HCT116 (cell line): Measurements from ENCODE around the gene HOMER2. TPM values are rescaled to one million over a fixed set of nuclear protein-coding genes. Genes with fewer than 3 reads are reported as not detected.

Experiments
- ATAC-seq: fragments of 200-7000 bp; cut with Tn5 transposase; 2 replicates; pipeline ENCODE4 v1.9.1; 2020; ENCODE audit warnings: mild to moderate bottlenecking, moderate library complexity
- BruUV-seq: library from RNA; stranded (reverse); fragments of 400-500 nt; replicated peaks from 2 replicates; lab custom pipeline; 2021; lab: Mats Ljungman, UMichigan
- CTCF ChIA-PET: fragments of 300-600 bp; sonication (Branson Sonifier 250); formaldehyde crosslinking; loops from one replicate; lab custom pipeline; 2021; ENCODE audit warnings: antibody characterized with exemption; lab: Charles Lee
- POLR2A ChIA-PET: fragments of 300-600, 350-600 bp; sonication (Branson Sonifier 250); formaldehyde crosslinking; loops from one replicate; lab custom pipeline; 2021; ENCODE audit warnings: antibody characterized with exemption; lab: Charles Lee
- RAD21 ChIA-PET, 2 experiments: fragments of 300-600 bp; sonication (Branson Sonifier 250); formaldehyde crosslinking; loops; one replicate each; lab custom pipeline; 2023; ENCODE audit warnings: low total read pairs in 2 of 2; ENCODE audit not compliant: uncharacterized antibody in 2 of 2, unreplicated experiment in 2 of 2, low non-redundant PET in 1 of 2; lab: Charles Lee
- DNase-seq: peaks from one replicate; pipeline ENCODE4 v3.0.0-alpha.2; 2010; ENCODE audit warnings: low read depth, low spot score
- H2AFZ ChIP-seq: fragments of 200-600 bp; shearing (Covaris generic), sonication (generic); 2 replicates; pipeline ENCODE4 v1.6.1; 2017; ENCODE audit warnings: low read depth, mixed run types, mixed read lengths, antibody characterized with exemption, low read length; ENCODE audit not compliant: poor library complexity, severe bottlenecking
- H3K27ac ChIP-seq: 2 replicates; pipeline ENCODE4 v1.5.1; 2012; ENCODE audit warnings: low read depth, low read length
- H3K27me3 ChIP-seq: fragments of 200-600 bp; sonication (generic); 2 replicates; pipeline ENCODE4 v1.6.1; 2016; ENCODE audit warnings: mixed run types, low read length, mixed read lengths; ENCODE audit not compliant: insufficient read depth
- H3K36me3 ChIP-seq, 2 experiments: fragments of 200-500 bp in 1 of 2; fragments of 200-600 bp in 1 of 2; sonication (Bioruptor generic) in 1 of 2; sonication (generic) in 1 of 2; 2 replicates each; pipeline versions ENCODE4 v1.5.1 to v1.6.1; 2014 to 2016; ENCODE audit warnings: low read length in 2 of 2, inconsistent platforms in 1 of 2, mixed read lengths in 1 of 2, mixed run types in 1 of 2; ENCODE audit not compliant: insufficient read depth in 2 of 2, control insufficient read depth in 1 of 2
- H3K4me1 ChIP-seq, 2 experiments: fragments of 200-600 bp in 1 of 2; sonication (generic) in 1 of 2; 2 replicates each; pipeline versions ENCODE4 v1.5.1 to v1.6.1; 2012 to 2017; ENCODE audit warnings: low read length in 2 of 2, inconsistent platforms in 1 of 2, mild to moderate bottlenecking in 1 of 2, mixed read lengths in 1 of 2, mixed run types in 1 of 2, moderate library complexity in 1 of 2; ENCODE audit not compliant: insufficient read depth in 2 of 2, control insufficient read depth in 1 of 2
- H3K4me2 ChIP-seq: fragments of 200-600 bp; sonication (generic); 2 replicates; pipeline ENCODE4 v1.6.1; 2017; ENCODE audit warnings: mixed run types, low read length, mixed read lengths
- H3K4me3 ChIP-seq, 2 experiments: fragments of 200-600 bp in 1 of 2; sonication (generic) in 1 of 2; replicated peaks in 1 of 2; 2 replicates each; pipeline ENCODE4 v1.5.1; 2011 to 2016; ENCODE audit warnings: low read length in 2 of 2, control low read depth in 1 of 2, low read depth in 1 of 2, mild to moderate bottlenecking in 1 of 2, mixed read lengths in 1 of 2, mixed run types in 1 of 2
- H3K79me2 ChIP-seq: fragments of 200-600 bp; sonication (generic); 2 replicates; pipeline ENCODE4 v1.6.1; 2017; ENCODE audit warnings: mild to moderate bottlenecking, mixed run types, low read length, moderate library complexity, mixed read lengths; ENCODE audit not compliant: insufficient read depth
- H3K9ac ChIP-seq: fragments of 200-600 bp; sonication (generic); 2 replicates; pipeline ENCODE4 v1.6.1; 2016; ENCODE audit warnings: low read length, mixed read lengths
- H3K9me2 ChIP-seq: fragments of 200-600 bp; sonication (generic), shearing (Covaris generic); 2 replicates; pipeline ENCODE4 v1.6.1; 2017; ENCODE audit warnings: mixed run types, mild to moderate bottlenecking, moderate library complexity; ENCODE audit not compliant: insufficient read depth
- H3K9me3 ChIP-seq, 2 experiments: fragments of 200-500 bp in 1 of 2; fragments of 200-600 bp in 1 of 2; sonication (Bioruptor generic) in 1 of 2; sonication (generic) in 1 of 2; 2 replicates each; pipeline ENCODE4 v1.6.1; 2014 to 2017; ENCODE audit warnings: low read length in 2 of 2, mixed read lengths in 2 of 2, inconsistent platforms in 1 of 2, low read depth in 1 of 2, mild to moderate bottlenecking in 1 of 2, mixed run types in 1 of 2, moderate library complexity in 1 of 2; ENCODE audit not compliant: control insufficient read depth in 1 of 2, insufficient read depth in 1 of 2
- H4K20me1 ChIP-seq: fragments of 200-600 bp; sonication (generic), shearing (Covaris generic); 2 replicates; pipeline ENCODE4 v1.6.1; 2017; ENCODE audit warnings: mixed run types, mild to moderate bottlenecking, moderate library complexity; ENCODE audit not compliant: insufficient read depth
- CBX3 ChIP-seq: IDR thresholded peaks from 2 replicates; pipeline ENCODE4 v1.6.1; 2012; ENCODE audit warnings: low read depth
- CEBPB ChIP-seq: IDR thresholded peaks from 2 replicates; pipeline ENCODE4 v1.6.1; 2012; ENCODE audit warnings: low read depth
- ELF1 ChIP-seq: IDR thresholded peaks from 2 replicates; pipeline ENCODE4 v1.6.1; 2012; ENCODE audit warnings: low read depth, borderline replicate concordance
- FOSL1 ChIP-seq: IDR thresholded peaks from 2 replicates; pipeline ENCODE4 v1.6.1; 2012; ENCODE audit warnings: low read depth
- JUND ChIP-seq: IDR thresholded peaks from 2 replicates; pipeline ENCODE4 v1.6.1; 2012
- POLR2A ChIP-seq: IDR thresholded peaks from 2 replicates; pipeline ENCODE4 v1.7.0; 2011; ENCODE audit warnings: borderline replicate concordance; ENCODE audit not compliant: insufficient read depth, insufficient read length; ENCODE audit errors: extremely low read depth
- POLR2AphosphoS5 ChIP-seq: IDR thresholded peaks from 2 replicates; pipeline ENCODE4 v1.6.1; 2011; ENCODE audit warnings: mild to moderate bottlenecking, low read depth, low read length, moderate library complexity
- RAD21 ChIP-seq: IDR thresholded peaks from 2 replicates; pipeline ENCODE4 v1.6.1; 2012; ENCODE audit warnings: low read depth, mild to moderate bottlenecking
- SIN3A ChIP-seq: IDR thresholded peaks from 2 replicates; pipeline ENCODE4 v1.6.1; 2012; ENCODE audit warnings: low read depth
- TCF7L2 ChIP-seq: IDR thresholded peaks from 2 replicates; pipeline ENCODE4 v1.7.0; 2011; ENCODE audit warnings: borderline replicate concordance, inconsistent platforms; ENCODE audit not compliant: insufficient read depth, insufficient read length; ENCODE audit errors: extremely low read depth
- intact Hi-C: fragments of 100-400 bp; cut with micrococcal nuclease; formaldehyde crosslinking; loops from 2 replicates; pipeline ENCODE4 v1.10.0; 2022
- total RNA-seq: library from RNA; stranded (reverse); gene quantifications from one replicate; pipeline ENCODE4 v1.2.1, GENCODE V29; 2021; ENCODE audit not compliant: unreplicated experiment
- TF ChIP-seq, protein P1 (sequence below): IDR thresholded peaks from 2 replicates; pipeline ENCODE4 v1.6.1; 2011; ENCODE audit warnings: mild to moderate bottlenecking, low read length, moderate library complexity; ENCODE audit not compliant: insufficient replicate concordance; ENCODE audit errors: extremely low read depth
- TF ChIP-seq, protein P2 (sequence below), 3 experiments: fragments of 200-600 bp in 1 of 3; sonication (generic) in 1 of 3; IDR thresholded peaks in 2 of 3; conservative IDR thresholded peaks in 1 of 3; 2 replicates each; pipeline ENCODE4 v1.5.1; 2012 to 2017; ENCODE audit warnings: low read depth in 2 of 3, low read length in 2 of 3, antibody characterized with exemption in 1 of 3, borderline replicate concordance in 1 of 3, control low read depth in 1 of 3, mild to moderate bottlenecking in 1 of 3, mixed read lengths in 1 of 3, mixed run types in 1 of 3, moderate library complexity in 1 of 3; ENCODE audit not compliant: insufficient read depth in 1 of 3
- TF ChIP-seq, protein P3 (sequence below): IDR thresholded peaks from 2 replicates; pipeline ENCODE4 v1.6.1; 2012
- TF ChIP-seq, protein P4 (sequence below): IDR thresholded peaks from 2 replicates; pipeline ENCODE4 v1.6.1; 2012; ENCODE audit warnings: low read depth

The HOMER2 gene
- total RNA-seq, 1 experiment from 2014 or later, result 3.9 TPM

DNA sequence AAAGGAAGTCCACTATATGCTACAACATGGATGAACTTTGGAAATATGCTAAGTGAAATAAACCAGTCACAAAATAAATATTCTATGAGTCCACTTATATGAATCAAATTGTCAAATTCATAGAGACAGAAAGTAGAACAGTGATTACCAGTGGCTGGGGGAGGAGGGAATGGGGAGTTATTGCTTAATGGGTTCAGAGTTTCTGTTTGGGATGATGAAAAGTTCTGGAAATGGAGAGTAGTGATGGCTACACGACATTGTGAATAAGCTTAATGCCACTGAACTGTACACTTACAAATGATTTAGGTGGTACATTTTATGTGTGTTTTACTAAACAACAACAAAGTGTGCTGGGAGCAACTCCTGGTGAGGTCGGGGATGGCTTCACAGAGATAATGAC is 38.1 kb downstream of the HOMER2 start:
- Histone ChIP-seq H3K27me3 (no peaks in the 10 kb centered on the region), H3K9me2 (no peaks in the 10 kb centered on the region), H2AFZ (no peak overlapping the region), H3K9ac (no peak overlapping the region), H3K27ac (no peak overlapping the region), H3K36me3 (no peaks in the 10 kb centered on the region), H3K4me1 (no peaks in the 10 kb centered on the region; a peak in 1 of 4 replicates), H3K79me2 (no peaks in the 10 kb centered on the region), H4K20me1 (no peaks in the 10 kb centered on the region), H3K9me3 (no peaks in the 10 kb centered on the region; a peak in 1 of 4 replicates), H3K4me2 (no peak overlapping the region), H3K4me3 (no peak overlapping the region)
- TF ChIP-seq FOSL1, result no peak
- no peak for TF ChIP-seq CEBPB
- TF ChIP-seq, protein P1, sequence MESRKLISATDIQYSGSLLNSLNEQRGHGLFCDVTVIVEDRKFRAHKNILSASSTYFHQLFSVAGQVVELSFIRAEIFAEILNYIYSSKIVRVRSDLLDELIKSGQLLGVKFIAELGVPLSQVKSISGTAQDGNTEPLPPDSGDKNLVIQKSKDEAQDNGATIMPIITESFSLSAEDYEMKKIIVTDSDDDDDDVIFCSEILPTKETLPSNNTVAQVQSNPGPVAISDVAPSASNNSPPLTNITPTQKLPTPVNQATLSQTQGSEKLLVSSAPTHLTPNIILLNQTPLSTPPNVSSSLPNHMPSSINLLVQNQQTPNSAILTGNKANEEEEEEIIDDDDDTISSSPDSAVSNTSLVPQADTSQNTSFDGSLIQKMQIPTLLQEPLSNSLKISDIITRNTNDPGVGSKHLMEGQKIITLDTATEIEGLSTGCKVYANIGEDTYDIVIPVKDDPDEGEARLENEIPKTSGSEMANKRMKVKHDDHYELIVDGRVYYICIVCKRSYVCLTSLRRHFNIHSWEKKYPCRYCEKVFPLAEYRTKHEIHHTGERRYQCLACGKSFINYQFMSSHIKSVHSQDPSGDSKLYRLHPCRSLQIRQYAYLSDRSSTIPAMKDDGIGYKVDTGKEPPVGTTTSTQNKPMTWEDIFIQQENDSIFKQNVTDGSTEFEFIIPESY, result no peak
- no peak for TF ChIP-seq ELF1
- TF ChIP-seq POLR2A, result no peak
- no peak for TF ChIP-seq SIN3A
- intact Hi-C loops, result no loop called here
- ChIA-PET CTCF (no interaction called here), RAD21 (no interaction called here), POLR2A (no interaction called here)
- no TSS peak for BruUV-seq
- DNase-seq, result no peak
- no peak for ATAC-seq

DNA sequence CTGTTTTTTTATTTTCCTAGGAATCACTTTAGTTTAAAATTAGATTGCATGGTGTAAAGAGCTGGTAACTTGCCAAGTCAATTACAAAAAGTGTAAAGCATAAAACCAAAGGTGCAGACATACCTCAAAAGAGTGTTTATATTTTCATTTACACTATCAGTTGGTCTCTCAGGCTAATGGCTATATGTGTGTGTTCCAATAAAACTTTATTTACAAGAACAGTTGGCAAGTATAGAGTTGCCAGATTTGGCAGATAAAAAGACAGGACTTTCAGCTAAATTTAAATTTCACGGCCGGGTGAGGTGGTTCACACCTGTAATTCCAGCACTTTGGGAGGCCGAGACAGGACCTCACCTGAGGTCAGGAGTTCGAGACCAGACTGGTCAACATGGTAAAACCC is 41.1 kb downstream of the HOMER2 start:
- CTCF ChIA-PET, result no interaction called here
- Histone ChIP-seq H3K9me3 (peaks cover 4 to 8% of the 10 kb centered on the region in 2 experiments; a peak in 1 of 4 replicates), H3K36me3 (no peaks in the 10 kb centered on the region), H3K9me2 (no peaks in the 10 kb centered on the region)
- POLR2A ChIA-PET, result no interaction called here
- intact Hi-C loops, result no loop called here
- ATAC-seq (no peak), DNase-seq (no peak)
- TF ChIP-seq POLR2AphosphoS5 (no peak), CBX3 (no peak), TCF7L2 (no peak), SIN3A (no peak), RAD21 (no peak), JUND (no peak)
- TF ChIP-seq, protein P2, sequence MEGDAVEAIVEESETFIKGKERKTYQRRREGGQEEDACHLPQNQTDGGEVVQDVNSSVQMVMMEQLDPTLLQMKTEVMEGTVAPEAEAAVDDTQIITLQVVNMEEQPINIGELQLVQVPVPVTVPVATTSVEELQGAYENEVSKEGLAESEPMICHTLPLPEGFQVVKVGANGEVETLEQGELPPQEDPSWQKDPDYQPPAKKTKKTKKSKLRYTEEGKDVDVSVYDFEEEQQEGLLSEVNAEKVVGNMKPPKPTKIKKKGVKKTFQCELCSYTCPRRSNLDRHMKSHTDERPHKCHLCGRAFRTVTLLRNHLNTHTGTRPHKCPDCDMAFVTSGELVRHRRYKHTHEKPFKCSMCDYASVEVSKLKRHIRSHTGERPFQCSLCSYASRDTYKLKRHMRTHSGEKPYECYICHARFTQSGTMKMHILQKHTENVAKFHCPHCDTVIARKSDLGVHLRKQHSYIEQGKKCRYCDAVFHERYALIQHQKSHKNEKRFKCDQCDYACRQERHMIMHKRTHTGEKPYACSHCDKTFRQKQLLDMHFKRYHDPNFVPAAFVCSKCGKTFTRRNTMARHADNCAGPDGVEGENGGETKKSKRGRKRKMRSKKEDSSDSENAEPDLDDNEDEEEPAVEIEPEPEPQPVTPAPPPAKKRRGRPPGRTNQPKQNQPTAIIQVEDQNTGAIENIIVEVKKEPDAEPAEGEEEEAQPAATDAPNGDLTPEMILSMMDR (IDR thresholded peaks at IDR 0.05 in 2 of 3, conservative IDR thresholded peaks at IDR 0.05 in 1 of 3; ENCODE audit: borderline replicate concordance in 1 of 3, insufficient read depth in 1 of 3, low read depth in 2 of 3, low read length in 2 of 3), result no peak
- TF ChIP-seq, protein P3, sequence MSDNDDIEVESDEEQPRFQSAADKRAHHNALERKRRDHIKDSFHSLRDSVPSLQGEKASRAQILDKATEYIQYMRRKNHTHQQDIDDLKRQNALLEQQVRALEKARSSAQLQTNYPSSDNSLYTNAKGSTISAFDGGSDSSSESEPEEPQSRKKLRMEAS, result no peak
- TF ChIP-seq, protein P4, sequence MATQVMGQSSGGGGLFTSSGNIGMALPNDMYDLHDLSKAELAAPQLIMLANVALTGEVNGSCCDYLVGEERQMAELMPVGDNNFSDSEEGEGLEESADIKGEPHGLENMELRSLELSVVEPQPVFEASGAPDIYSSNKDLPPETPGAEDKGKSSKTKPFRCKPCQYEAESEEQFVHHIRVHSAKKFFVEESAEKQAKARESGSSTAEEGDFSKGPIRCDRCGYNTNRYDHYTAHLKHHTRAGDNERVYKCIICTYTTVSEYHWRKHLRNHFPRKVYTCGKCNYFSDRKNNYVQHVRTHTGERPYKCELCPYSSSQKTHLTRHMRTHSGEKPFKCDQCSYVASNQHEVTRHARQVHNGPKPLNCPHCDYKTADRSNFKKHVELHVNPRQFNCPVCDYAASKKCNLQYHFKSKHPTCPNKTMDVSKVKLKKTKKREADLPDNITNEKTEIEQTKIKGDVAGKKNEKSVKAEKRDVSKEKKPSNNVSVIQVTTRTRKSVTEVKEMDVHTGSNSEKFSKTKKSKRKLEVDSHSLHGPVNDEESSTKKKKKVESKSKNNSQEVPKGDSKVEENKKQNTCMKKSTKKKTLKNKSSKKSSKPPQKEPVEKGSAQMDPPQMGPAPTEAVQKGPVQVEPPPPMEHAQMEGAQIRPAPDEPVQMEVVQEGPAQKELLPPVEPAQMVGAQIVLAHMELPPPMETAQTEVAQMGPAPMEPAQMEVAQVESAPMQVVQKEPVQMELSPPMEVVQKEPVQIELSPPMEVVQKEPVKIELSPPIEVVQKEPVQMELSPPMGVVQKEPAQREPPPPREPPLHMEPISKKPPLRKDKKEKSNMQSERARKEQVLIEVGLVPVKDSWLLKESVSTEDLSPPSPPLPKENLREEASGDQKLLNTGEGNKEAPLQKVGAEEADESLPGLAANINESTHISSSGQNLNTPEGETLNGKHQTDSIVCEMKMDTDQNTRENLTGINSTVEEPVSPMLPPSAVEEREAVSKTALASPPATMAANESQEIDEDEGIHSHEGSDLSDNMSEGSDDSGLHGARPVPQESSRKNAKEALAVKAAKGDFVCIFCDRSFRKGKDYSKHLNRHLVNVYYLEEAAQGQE, result no peak
- TF ChIP-seq, all 23 proteins: peak for 0
- BruUV-seq, result no TSS peak
- H3K79me2 ChIP-seq, result no peaks in the 10 kb centered on the region
- H3K4me2 ChIP-seq, result no peak overlapping the region
- no peak overlapping the region for H3K9ac ChIP-seq
- no peaks in the 10 kb centered on the region for H4K20me1 ChIP-seq
- no peaks in the 10 kb centered on the region for H3K27me3 ChIP-seq
- H3K4me1 ChIP-seq, result no peaks in the 10 kb centered on the region; a peak in 1 of 4 replicates
- no peak overlapping the region for H3K4me3 ChIP-seq
- H3K27ac ChIP-seq, result no peak overlapping the region
- H2AFZ ChIP-seq, result no peak overlapping the region
- RAD21 ChIA-PET, result no interaction called here
